ENCODE data around the gene RSRC1.

DNA sequence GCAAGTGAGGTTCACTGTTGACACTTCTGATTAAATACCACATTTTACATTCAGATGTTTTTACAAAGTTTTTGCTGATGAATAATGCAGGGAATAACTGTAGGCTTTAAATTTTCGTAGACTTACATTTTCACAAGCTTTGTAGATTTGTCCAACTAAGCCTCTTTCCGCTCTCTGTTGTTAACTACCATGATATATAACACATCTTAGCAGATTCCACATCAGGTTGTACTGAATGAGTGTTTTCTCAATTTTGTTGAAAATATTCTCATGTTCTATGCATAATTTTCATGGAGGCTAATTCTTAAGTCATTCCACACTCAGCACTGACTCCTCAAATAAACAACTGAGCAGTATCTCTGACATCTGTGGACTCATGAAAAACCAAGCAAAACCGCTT, 168.3 kb downstream of the RSRC1 start:
- TF ChIP-seq, protein P1, sequence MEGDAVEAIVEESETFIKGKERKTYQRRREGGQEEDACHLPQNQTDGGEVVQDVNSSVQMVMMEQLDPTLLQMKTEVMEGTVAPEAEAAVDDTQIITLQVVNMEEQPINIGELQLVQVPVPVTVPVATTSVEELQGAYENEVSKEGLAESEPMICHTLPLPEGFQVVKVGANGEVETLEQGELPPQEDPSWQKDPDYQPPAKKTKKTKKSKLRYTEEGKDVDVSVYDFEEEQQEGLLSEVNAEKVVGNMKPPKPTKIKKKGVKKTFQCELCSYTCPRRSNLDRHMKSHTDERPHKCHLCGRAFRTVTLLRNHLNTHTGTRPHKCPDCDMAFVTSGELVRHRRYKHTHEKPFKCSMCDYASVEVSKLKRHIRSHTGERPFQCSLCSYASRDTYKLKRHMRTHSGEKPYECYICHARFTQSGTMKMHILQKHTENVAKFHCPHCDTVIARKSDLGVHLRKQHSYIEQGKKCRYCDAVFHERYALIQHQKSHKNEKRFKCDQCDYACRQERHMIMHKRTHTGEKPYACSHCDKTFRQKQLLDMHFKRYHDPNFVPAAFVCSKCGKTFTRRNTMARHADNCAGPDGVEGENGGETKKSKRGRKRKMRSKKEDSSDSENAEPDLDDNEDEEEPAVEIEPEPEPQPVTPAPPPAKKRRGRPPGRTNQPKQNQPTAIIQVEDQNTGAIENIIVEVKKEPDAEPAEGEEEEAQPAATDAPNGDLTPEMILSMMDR (IDR thresholded peaks at IDR 0.05): no peak
- TF ChIP-seq POLR2A (IDR thresholded peaks at IDR 0.05): no peak
